PC-9 (cell line): ENCODE results near the gene TEX10. TPM values are rescaled to one million over a fixed set of nuclear protein-coding genes. Genes with fewer than 3 reads are reported as not detected.

ENCODE experiments used
- BruUV-seq: library from RNA; stranded (reverse); fragments of 400-500 nt; replicated peaks from 2 replicates; lab custom pipeline; 2021; lab: Mats Ljungman, UMichigan
- CTCF ChIA-PET: fragments of 300-600 bp; sonication (Branson Sonifier 250); formaldehyde crosslinking; loops from one replicate; lab custom pipeline; 2022; ENCODE audit warnings: antibody characterized with exemption; lab: Charles Lee
- POLR2A ChIA-PET: fragments of 300-600 bp; sonication (Branson Sonifier 250); formaldehyde crosslinking; loops from one replicate; lab custom pipeline; 2022; ENCODE audit warnings: antibody characterized with exemption; ENCODE audit not compliant: unreplicated experiment; lab: Charles Lee
- DNase-seq, 2 experiments: peaks; one replicate each; pipeline versions ENCODE4 v3.0.0 to v3.0.0-alpha.2; 2015 to 2022; ENCODE audit warnings: mixed read lengths in 1 of 2
- H2AFZ ChIP-seq: fragments of 200-600 bp; sonication (generic); 2 replicates; pipeline ENCODE4 v1.8.1; 2017; ENCODE audit warnings: antibody characterized with exemption
- H3F3A ChIP-seq: fragments of 200-600 bp; sonication (generic); 2 replicates; pipeline ENCODE4 v1.8.1; 2017; ENCODE audit warnings: antibody characterized with exemption, mild to moderate bottlenecking, low read depth; ENCODE audit not compliant: insufficient read depth
- H3K27ac ChIP-seq: fragments of 200-600 bp; sonication (generic); 2 replicates; pipeline ENCODE4 v1.6.1; 2016; ENCODE audit warnings: mixed run types
- H3K27me3 ChIP-seq: fragments of 200-600 bp; sonication (generic); 2 replicates; pipeline ENCODE4 v1.6.1; 2016; ENCODE audit warnings: low read depth, mixed run types; ENCODE audit not compliant: insufficient read depth
- H3K36me3 ChIP-seq: fragments of 200-600 bp; sonication (generic); 2 replicates; pipeline ENCODE4 v1.6.1; 2016; ENCODE audit warnings: low read depth, mixed run types
- H3K4me1 ChIP-seq: fragments of 200-600 bp; sonication (generic); replicated peaks from 2 replicates; pipeline ENCODE4 v1.6.1; 2016; ENCODE audit warnings: mixed run types; ENCODE audit not compliant: insufficient read depth
- H3K4me2 ChIP-seq: fragments of 200-600 bp; sonication (generic); 2 replicates; pipeline ENCODE4 v1.6.1; 2017; ENCODE audit warnings: mixed run types
- H3K4me3 ChIP-seq: fragments of 200-600 bp; sonication (generic); 2 replicates; pipeline ENCODE4 v1.6.1; 2016; ENCODE audit warnings: mixed run types
- H3K79me2 ChIP-seq: fragments of 200-600 bp; sonication (generic); 2 replicates; pipeline ENCODE4 v1.6.1; 2017; ENCODE audit warnings: low read depth, mixed run types
- H3K9me2 ChIP-seq: fragments of 200-600 bp; sonication (generic); 2 replicates; pipeline ENCODE4 v1.8.1; 2017; ENCODE audit warnings: mild to moderate bottlenecking; ENCODE audit not compliant: insufficient read depth
- H3K9me3 ChIP-seq: fragments of 200-600 bp; sonication (generic); 2 replicates; pipeline ENCODE4 v1.8.1; 2016; ENCODE audit warnings: low read depth; ENCODE audit not compliant: insufficient read depth
- H4K20me1 ChIP-seq: fragments of 200-600 bp; sonication (generic); 2 replicates; pipeline ENCODE4 v1.8.1; 2017; ENCODE audit not compliant: insufficient read depth
- EZH2 ChIP-seq: fragments of 200-600 bp; sonication (generic); IDR thresholded peaks from 2 replicates; pipeline ENCODE4 v1.8.0; 2017; ENCODE audit warnings: antibody characterized with exemption, low read depth
- intact Hi-C: fragments of 100-400 bp; cut with micrococcal nuclease; formaldehyde crosslinking; loops from one replicate; pipeline ENCODE4 v1.10.0; 2022; ENCODE audit not compliant: unreplicated experiment
- total RNA-seq: library from RNA; stranded (reverse); gene quantifications from 2 replicates; pipeline ENCODE4 v1.2.3, GENCODE V29; 2021
- TF ChIP-seq, protein P1 (sequence below): fragments of 200-600 bp; sonication (generic); conservative IDR thresholded peaks from 2 replicates; pipeline ENCODE4 v1.6.1; 2017; ENCODE audit warnings: mixed run types, antibody characterized with exemption, mild to moderate bottlenecking, moderate library complexity

Gene TEX10
- total RNA-seq, 1 experiment from 2014 or later = 29.0 TPM

GRCh38 chr9:100352201-100352726, 478 bp downstream of the TEX10 start:
- Histone ChIP-seq H4K20me1 (peaks cover 40% of the 10 kb centered on the region), H3K4me2 (peak overlapping the region; percentile 86), H3K27me3 (no peaks in the 10 kb centered on the region), H3F3A (no peaks in the 10 kb centered on the region), H2AFZ (peak overlapping the region; percentile 97), H3K4me3 (peak overlapping the region; percentile 90), H3K79me2 (peaks cover 54% of the 10 kb centered on the region), H3K4me1 (peaks cover 25% of the 10 kb centered on the region), H3K36me3 (peaks cover 17% of the 10 kb centered on the region; the same call in 1 of the 2 replicates), H3K9me3 (no peaks in the 10 kb centered on the region), H3K9me2 (no peaks in the 10 kb centered on the region), H3K27ac (peak overlapping the region; percentile 65)
- ChIA-PET POLR2A (interaction anchor here (0.6 to 0.7 kb wide), 2 partner anchors 202 to 207 kb away, joined by 3 to 11 read pairs; no protein-coding TSS in a partner anchor), CTCF (interaction anchor here (0.6 to 0.8 kb wide), 2 partner anchors 154 to 1181 kb away, joined by 3 to 4 read pairs; no protein-coding TSS in a partner anchor)
- intact Hi-C loops = loop anchor here (1.0 to 10.0 kb wide), 5 partner anchors 25 to 245 kb away; partner anchors contain the start of gene MSANTD3
- TF ChIP-seq, protein P1, sequence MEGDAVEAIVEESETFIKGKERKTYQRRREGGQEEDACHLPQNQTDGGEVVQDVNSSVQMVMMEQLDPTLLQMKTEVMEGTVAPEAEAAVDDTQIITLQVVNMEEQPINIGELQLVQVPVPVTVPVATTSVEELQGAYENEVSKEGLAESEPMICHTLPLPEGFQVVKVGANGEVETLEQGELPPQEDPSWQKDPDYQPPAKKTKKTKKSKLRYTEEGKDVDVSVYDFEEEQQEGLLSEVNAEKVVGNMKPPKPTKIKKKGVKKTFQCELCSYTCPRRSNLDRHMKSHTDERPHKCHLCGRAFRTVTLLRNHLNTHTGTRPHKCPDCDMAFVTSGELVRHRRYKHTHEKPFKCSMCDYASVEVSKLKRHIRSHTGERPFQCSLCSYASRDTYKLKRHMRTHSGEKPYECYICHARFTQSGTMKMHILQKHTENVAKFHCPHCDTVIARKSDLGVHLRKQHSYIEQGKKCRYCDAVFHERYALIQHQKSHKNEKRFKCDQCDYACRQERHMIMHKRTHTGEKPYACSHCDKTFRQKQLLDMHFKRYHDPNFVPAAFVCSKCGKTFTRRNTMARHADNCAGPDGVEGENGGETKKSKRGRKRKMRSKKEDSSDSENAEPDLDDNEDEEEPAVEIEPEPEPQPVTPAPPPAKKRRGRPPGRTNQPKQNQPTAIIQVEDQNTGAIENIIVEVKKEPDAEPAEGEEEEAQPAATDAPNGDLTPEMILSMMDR = no peak
- TF ChIP-seq EZH2 = no peak
- TSS peak; percentile 55 for BruUV-seq
- DNase-seq = peak in 1 of 2 experiments; percentile 40

DNA sequence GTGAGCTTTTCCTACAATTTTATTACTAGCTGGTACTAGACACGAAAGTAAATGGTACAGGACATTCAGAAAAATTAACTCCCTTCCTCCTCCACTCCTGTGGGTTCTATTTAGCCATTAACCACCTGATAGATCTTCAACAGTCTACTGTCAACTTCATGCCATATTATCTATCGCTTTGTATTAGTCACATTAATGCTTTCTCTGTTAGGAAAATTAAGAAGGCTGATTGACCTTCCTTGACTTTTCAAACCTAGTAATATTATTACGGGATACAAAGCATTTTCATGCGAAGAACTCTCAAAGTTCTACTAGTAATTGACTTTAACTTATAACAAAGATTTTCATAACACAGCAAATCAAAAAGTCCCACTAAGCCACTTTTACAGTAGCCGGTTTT, 1.2 kb downstream of the TEX10 start:
- Histone ChIP-seq H2AFZ (peak overlapping the region; percentile 97; the same call in 1 of the 2 replicates), H3K4me2 (peak overlapping the region; percentile 86), H3K36me3 (peaks cover 24% of the 10 kb centered on the region; the same call in 1 of the 2 replicates), H3K27ac (peak overlapping the region; percentile 65; the same call in 1 of the 2 replicates), H3K4me3 (peak overlapping the region; percentile 90), H3K79me2 (peaks cover 62% of the 10 kb centered on the region), H4K20me1 (peaks cover 47% of the 10 kb centered on the region), H3K4me1 (peaks cover 25% of the 10 kb centered on the region), H3F3A (no peaks in the 10 kb centered on the region), H3K27me3 (no peaks in the 10 kb centered on the region), H3K9me3 (no peaks in the 10 kb centered on the region), H3K9me2 (no peaks in the 10 kb centered on the region)
- intact Hi-C loops = loop anchor here (5.0 to 10.0 kb wide), 2 partner anchors 153 to 246 kb away; no protein-coding TSS in a partner anchor
- ChIA-PET POLR2A (interaction anchor here (0.5 to 0.7 kb wide), 3 partner anchors 76 to 208 kb away, joined by 3 to 11 read pairs (median 7); no protein-coding TSS in a partner anchor), CTCF (interaction anchor here (0.5 to 0.6 kb wide), 2 partner anchors 48 to 175 kb away, joined by 3 to 4 read pairs; no protein-coding TSS in a partner anchor)
- TF ChIP-seq, protein P1 = no peak
- TF ChIP-seq EZH2 = no peak
- no peak for DNase-seq
- no TSS peak for BruUV-seq

GRCh38 chr9:100350188-100350587, 2.6 kb downstream of the TEX10 start:
- POLR2A ChIA-PET = interaction anchor here (0.5 to 0.6 kb wide), 2 partner anchors 61 to 66 kb away, joined by 3 to 5 read pairs; no protein-coding TSS in a partner anchor

More at GRCh38 chr9:100350188-100350587, 2.6 kb downstream of the TEX10 start:
- peaks cover 35% of the 10 kb centered on the region; the same call in 1 of the 2 replicates for H3K36me3 ChIP-seq
- DNase-seq = no peak
- no peaks in the 10 kb centered on the region for H3K9me3 ChIP-seq
- no peaks in the 10 kb centered on the region for H3F3A ChIP-seq
- no peaks in the 10 kb centered on the region for H3K27me3 ChIP-seq
- H3K9me2 ChIP-seq = no peaks in the 10 kb centered on the region
- H3K4me1 ChIP-seq = peaks cover 25% of the 10 kb centered on the region
- no peak for TF ChIP-seq EZH2
- TF ChIP-seq, protein P1 = no peak
- BruUV-seq = no TSS peak
- no peak overlapping the region for H3K27ac ChIP-seq
- H3K4me2 ChIP-seq = peak overlapping the region; percentile 86
- no peak overlapping the region for H2AFZ ChIP-seq
- peak overlapping the region; percentile 53; the same call in 1 of the 2 replicates for H3K4me3 ChIP-seq
- H3K79me2 ChIP-seq = peaks cover 74% of the 10 kb centered on the region
- intact Hi-C loops = loop anchor here (5.0 to 10.0 kb wide), 2 partner anchors 155 to 247 kb away; no protein-coding TSS in a partner anchor
- H4K20me1 ChIP-seq = peaks cover 50% of the 10 kb centered on the region
- CTCF ChIA-PET = interaction anchor here (0.5 to 1.3 kb wide), 2 partner anchors 25 to 73 kb away, joined by 4 read pairs; no protein-coding TSS in a partner anchor
